ENCODE measurements around the gene HECW1.

The HECW1 gene

DNA sequence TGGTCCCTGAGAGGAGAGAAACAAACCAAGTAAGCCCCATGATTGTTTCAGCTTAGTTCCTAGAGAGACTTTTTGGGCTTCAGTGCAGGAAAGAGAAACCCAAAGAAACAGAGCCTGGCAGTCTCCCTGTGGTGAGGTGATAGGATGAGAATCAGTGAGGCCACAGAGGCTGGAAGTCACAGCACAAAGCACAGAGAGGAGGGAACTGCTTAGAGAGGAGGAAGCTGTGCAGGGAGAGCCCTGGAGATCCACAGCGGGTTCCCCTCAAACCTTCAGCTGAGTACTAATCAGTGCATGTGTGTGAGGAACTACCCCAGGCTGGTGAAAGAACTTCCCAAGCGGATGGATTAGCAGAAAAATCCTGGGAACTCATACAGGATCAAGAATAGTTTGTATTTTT lies 27.4 kb upstream of the HECW1 start:
- no peak for TF ChIP-seq FOXP2 (optimal IDR thresholded peaks at IDR 0.05; ENCODE audit: borderline replicate concordance, extremely low read depth, extremely low read length, insufficient read depth)

- TF ChIP-seq SIN3A (IDR thresholded peaks at IDR 0.05; ENCODE audit: borderline replicate concordance, insufficient read depth, low read length) (no peak), REST (IDR thresholded peaks at IDR 0.05; ENCODE audit: insufficient read depth in 1 of 2, low read depth in 2 of 2, low read length in 2 of 2) (no peak)
Observed at GRCh38 chr7:43085992-43086391, 26.5 kb upstream of the HECW1 start.

DNA sequence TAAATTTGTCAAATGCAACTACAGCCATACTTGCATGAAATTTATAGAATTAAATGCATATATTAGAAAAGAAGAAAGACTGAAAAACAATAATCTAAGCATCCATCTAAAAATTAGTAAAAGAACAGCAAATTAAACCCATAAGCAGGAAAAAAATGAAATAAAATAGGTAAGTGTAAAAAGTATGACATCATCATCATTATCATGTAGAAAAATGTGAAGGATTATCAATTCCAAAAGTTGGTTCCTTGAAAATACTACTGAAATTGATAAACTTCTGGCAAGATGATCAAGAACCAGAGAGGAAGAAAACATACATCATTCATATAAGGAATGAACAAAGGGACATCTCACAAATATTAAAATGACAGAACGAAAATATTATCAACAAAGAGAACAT lies 19.6 kb upstream of the HECW1 start:
- TF ChIP-seq SIN3A (IDR thresholded peaks at IDR 0.05; ENCODE audit: borderline replicate concordance, insufficient read depth, low read length) = no peak
- TF ChIP-seq POLR2AphosphoS5 (IDR thresholded peaks at IDR 0.05; ENCODE audit: low read depth, low read length) = no peak
- no peak for TF ChIP-seq REST (IDR thresholded peaks at IDR 0.05; ENCODE audit: insufficient read depth in 1 of 2, low read depth in 2 of 2, low read length in 2 of 2)
- no peak for TF ChIP-seq TAF1 (IDR thresholded peaks at IDR 0.05; ENCODE audit: borderline replicate concordance, insufficient read depth, low read length)
- TF ChIP-seq FOXP2 (optimal IDR thresholded peaks at IDR 0.05; ENCODE audit: borderline replicate concordance, extremely low read depth, extremely low read length, insufficient read depth) = no peak

- TF ChIP-seq REST (IDR thresholded peaks at IDR 0.05; ENCODE audit: insufficient read depth in 1 of 2, low read depth in 2 of 2, low read length in 2 of 2) = no peak
- no peak for TF ChIP-seq SIN3A (IDR thresholded peaks at IDR 0.05; ENCODE audit: borderline replicate concordance, insufficient read depth, low read length)
- TF ChIP-seq POLR2AphosphoS5 (IDR thresholded peaks at IDR 0.05; ENCODE audit: low read depth, low read length) = no peak
- TF ChIP-seq TAF1 (IDR thresholded peaks at IDR 0.05; ENCODE audit: borderline replicate concordance, insufficient read depth, low read length) = no peak
- TF ChIP-seq FOXP2 (optimal IDR thresholded peaks at IDR 0.05; ENCODE audit: borderline replicate concordance, extremely low read depth, extremely low read length, insufficient read depth) = no peak
Observed at GRCh38 chr7:43096875-43097274, 15.6 kb upstream of the HECW1 start.

- TF ChIP-seq POLR2AphosphoS5 (IDR thresholded peaks at IDR 0.05; ENCODE audit: low read depth, low read length) = no peak
- no peak for TF ChIP-seq SIN3A (IDR thresholded peaks at IDR 0.05; ENCODE audit: borderline replicate concordance, insufficient read depth, low read length)
- no peak for TF ChIP-seq TAF1 (IDR thresholded peaks at IDR 0.05; ENCODE audit: borderline replicate concordance, insufficient read depth, low read length)
- no peak for TF ChIP-seq REST (IDR thresholded peaks at IDR 0.05; ENCODE audit: insufficient read depth in 1 of 2, low read depth in 2 of 2, low read length in 2 of 2)
Observed at GRCh38 chr7:43099750-43100149, 12.7 kb upstream of the HECW1 start.
